Activated T-helper 17 cell treated with anti-CD3 and anti-CD28 coated beads, Interleukin-2, amount 50 U/mL, for 72 hours (primary cell): ENCODE data around the gene MS4A8. TPM values are rescaled to one million over a fixed set of nuclear protein-coding genes. Genes with fewer than 3 reads are reported as not detected.
"Not testable (repeated sequence)": the region's sequence is repeated elsewhere in the genome, so short reads cannot be mapped to it uniquely, and the experiment has no call there.

Source experiments
- ATAC-seq: fragments of 150-1000 bp; cut with Tn5 transposase; replicated peaks from 2 replicates; pipeline ENCODE4 v1.10.0; 2021; ENCODE audit warnings: mild to moderate bottlenecking, moderate library complexity
- H3K27ac Mint-ChIP-seq: one replicate; pipeline ENCODE4 v1.8.0; 2022; ENCODE audit warnings: mixed read lengths
- H3K27me3 Mint-ChIP-seq: one replicate; pipeline ENCODE4 v1.8.0; 2022; ENCODE audit warnings: mixed read lengths
- H3K36me3 Mint-ChIP-seq: one replicate; pipeline ENCODE4 v1.8.0; 2022; ENCODE audit warnings: low read depth, mild to moderate bottlenecking, mixed read lengths
- H3K4me1 Mint-ChIP-seq: one replicate; pipeline ENCODE4 v1.8.0; 2022; ENCODE audit warnings: mixed read lengths
- H3K4me3 Mint-ChIP-seq: one replicate; pipeline ENCODE4 v1.8.0; 2022; ENCODE audit warnings: mild to moderate bottlenecking, mixed read lengths
- H3K9me3 Mint-ChIP-seq: one replicate; pipeline ENCODE4 v1.8.0; 2022; ENCODE audit warnings: mixed read lengths
- total RNA-seq, 2 donors: library from RNA; stranded (reverse); gene quantifications; one replicate each; pipeline ENCODE4 v1.2.3, GENCODE V29; 2022

Gene MS4A8, protein sequence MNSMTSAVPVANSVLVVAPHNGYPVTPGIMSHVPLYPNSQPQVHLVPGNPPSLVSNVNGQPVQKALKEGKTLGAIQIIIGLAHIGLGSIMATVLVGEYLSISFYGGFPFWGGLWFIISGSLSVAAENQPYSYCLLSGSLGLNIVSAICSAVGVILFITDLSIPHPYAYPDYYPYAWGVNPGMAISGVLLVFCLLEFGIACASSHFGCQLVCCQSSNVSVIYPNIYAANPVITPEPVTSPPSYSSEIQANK
- total RNA-seq: not detected

DNA sequence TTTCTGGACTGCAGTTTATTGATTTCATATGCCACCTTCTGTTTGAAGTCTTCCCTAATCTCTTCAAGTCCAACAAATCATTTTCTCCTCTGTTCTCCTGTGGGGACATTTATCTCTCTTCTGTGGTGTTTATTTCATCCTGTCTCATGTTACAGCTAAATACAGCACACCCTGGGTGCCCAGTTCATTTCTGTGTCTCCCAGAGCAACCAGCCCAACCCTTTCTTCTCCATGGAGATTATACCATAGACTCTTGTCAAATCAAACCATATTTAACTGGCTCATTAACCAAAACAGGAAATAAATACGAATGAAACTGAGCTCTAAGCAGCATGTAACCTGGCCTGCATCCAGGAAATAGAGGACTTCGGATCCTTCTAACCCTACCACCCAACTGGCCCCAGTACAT, at the start of gene MS4A8:
Gene MS4A8 (plus strand): TSS at position 329 of the 408 bp plus-strand sequence. CDS start 1,249 bp downstream, outside the sequence.
- H3K4me3 Mint-ChIP-seq: no peak within 1 kb of the TSS
- ATAC-seq: no peak
- no peak within 1 kb of the TSS for H3K27ac Mint-ChIP-seq
- H3K27me3 Mint-ChIP-seq: peaks cover 9% of the 10 kb centered on the region
- no peaks in the 10 kb centered on the region for H3K36me3 Mint-ChIP-seq
- H3K4me1 Mint-ChIP-seq: no peaks in the 10 kb centered on the region
- H3K9me3 Mint-ChIP-seq: no peaks in the 10 kb centered on the region

DNA sequence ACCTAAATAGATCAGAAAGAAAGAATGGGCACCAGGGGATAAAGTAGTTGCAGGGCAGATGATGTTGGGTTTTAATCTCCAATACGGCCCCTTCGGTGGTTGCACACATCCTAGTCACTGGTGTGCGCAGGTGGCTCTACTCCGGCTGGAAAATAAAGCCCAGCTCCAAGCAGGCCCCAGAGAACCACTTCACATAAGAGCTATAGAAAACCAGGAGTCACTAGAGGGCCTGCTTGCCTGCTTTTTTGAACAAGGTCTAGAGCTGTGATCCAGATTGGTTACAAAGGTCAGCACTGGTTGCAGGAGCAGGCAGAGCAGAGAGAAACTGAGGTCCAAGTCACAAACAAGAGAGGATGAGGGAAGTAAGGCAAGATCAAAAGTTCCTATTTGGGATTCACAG, 41.5 kb upstream of the MS4A8 start:
- Mint-ChIP-seq H3K4me3 (no peak overlapping the region), H3K27me3 (peaks cover 28% of the 10 kb centered on the region)
- ATAC-seq: no peak

DNA sequence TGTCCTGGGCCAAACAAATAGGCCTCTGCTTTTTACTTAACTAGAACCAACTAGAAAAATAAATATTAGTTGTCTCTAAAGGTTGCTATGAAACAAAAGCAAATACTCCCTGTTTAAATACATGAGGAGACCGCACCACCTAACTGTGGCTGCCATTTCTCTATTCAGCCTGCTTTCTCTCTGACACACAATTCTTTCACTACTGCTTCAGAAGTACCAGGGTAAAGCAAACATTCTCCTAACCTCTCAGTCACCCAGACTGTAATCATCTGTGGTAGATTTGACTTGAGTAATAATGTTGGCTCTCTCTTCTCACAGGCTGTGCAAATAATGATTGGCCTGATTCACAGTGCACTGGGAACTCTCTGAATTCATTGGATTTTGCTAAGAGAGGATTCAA, 41.0 kb upstream of the MS4A8 start:
- Mint-ChIP-seq H3K4me1 (no peaks in the 10 kb centered on the region), H3K9me3 (no peaks in the 10 kb centered on the region), H3K36me3 (no peaks in the 10 kb centered on the region), H3K27me3 (peaks cover 30% of the 10 kb centered on the region), H3K4me3 (no peak overlapping the region), H3K27ac (no peak overlapping the region)
- ATAC-seq: no peak

More for the DNA sequence above, 41.5 kb upstream of the MS4A8 start:
- Mint-ChIP-seq H3K27ac (no peak overlapping the region), H3K36me3 (no peaks in the 10 kb centered on the region), H3K4me1 (no peaks in the 10 kb centered on the region), H3K9me3 (no peaks in the 10 kb centered on the region)

DNA sequence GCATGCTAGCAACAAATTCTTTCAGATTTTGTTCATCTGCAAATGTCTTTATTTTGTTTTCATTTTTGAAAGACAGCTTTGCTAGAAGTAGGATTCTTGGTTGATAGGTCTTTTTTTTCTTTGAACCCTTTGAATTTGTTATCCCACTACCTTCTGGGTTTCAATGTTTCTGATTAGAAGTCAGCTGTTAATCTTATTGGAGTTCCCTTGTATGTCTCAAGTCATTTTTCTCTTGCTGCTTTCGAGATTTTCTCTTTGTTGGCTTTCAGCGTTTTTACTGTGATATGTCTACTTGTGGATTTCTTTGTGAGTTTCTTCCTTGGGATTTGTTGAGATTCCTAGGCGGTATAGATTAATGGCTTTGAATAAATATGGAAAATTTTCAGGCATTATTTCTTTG, 27.2 kb upstream of the MS4A8 start:
- Mint-ChIP-seq H3K4me1 (no peaks in the 10 kb centered on the region), H3K9me3 (peaks cover 14% of the 10 kb centered on the region), H3K36me3 (no peaks in the 10 kb centered on the region), H3K27ac (no peak overlapping the region), H3K27me3 (peaks cover 20% of the 10 kb centered on the region), H3K4me3 (no peak overlapping the region)
- no peak for ATAC-seq

DNA sequence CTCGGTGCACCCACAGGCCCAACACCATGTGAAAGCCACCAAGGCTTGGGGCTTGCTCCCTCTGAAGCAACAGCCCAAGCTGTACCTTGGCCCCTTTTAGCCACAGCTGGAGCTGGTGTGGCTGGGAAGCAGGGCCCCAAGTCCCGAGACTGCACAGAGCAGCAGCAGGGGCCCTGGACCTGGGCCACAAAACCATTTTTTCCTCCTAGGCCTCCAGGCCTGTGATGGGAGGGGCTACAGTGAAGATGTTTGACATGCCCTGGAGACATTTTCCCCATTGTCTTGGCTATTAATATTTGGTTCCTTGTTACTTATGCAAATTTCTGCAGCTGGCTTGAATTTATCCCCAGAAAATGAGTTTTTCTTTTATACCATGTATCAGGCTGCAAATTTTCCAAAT, 21.2 kb upstream of the MS4A8 start:
- H3K4me3 Mint-ChIP-seq, H3K27ac Mint-ChIP-seq, H3K4me1 Mint-ChIP-seq, H3K36me3 Mint-ChIP-seq, ATAC-seq: not testable (repeated sequence)
- H3K9me3 Mint-ChIP-seq: peaks cover 19% of the 10 kb centered on the region
- peaks cover 22% of the 10 kb centered on the region for H3K27me3 Mint-ChIP-seq

DNA sequence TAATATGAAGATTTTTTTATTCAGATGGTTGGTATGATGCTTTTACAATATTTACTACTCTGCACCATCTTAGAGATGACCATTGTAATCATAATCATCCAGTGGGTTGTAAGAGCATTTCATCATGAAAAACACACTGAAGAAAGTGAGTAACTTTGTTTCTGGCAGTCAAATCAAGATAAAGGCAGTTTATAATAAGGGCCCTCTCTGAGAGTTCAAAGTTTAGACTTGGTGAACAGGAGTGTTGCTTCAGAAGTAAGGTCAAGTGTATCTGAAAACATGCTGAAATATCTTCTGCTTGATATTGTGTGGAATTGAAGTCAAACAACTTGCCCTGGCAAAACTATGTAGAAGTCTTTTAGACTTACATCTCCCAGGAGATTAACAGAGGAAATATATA, 19.5 kb upstream of the MS4A8 start:
- no peak overlapping the region for H3K4me3 Mint-ChIP-seq
- no peaks in the 10 kb centered on the region for H3K36me3 Mint-ChIP-seq
- peaks cover 18% of the 10 kb centered on the region for H3K27me3 Mint-ChIP-seq
- H3K27ac Mint-ChIP-seq: no peak overlapping the region
- peaks cover 15% of the 10 kb centered on the region for H3K9me3 Mint-ChIP-seq
- H3K4me1 Mint-ChIP-seq: no peaks in the 10 kb centered on the region
- no peak for ATAC-seq

DNA sequence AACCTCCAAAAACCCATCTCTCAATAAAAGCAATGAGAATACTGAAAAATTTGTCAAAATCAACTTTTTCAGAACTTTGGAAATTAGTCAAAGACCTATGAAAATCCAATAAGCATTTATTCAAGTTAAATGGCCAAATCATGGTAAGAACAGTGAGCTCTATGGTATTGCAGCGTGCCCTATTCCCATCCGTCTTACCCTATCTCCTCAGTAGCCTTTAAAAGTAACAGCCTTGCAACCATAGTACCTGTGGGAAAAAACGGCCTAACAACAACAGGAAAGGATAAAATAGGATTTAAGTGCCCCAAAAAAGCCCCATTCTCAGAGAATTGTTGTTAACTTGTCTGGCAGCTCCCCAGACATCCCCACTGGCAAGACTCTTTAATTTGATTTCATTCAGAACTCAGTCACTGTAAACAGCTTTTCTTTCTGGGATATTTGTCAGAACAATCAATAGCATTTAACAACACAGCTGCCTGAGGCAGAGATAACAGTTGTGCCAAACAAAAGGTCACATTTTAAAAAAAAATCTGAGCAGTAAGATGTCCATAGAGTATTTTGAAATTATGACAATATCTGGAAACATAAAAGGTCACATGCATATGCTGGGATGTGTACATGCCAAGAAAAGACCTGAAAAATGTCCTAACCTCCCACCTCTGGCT, 18.8 kb upstream of the MS4A8 start:
- Mint-ChIP-seq H3K9me3 (peaks cover 15% of the 10 kb centered on the region), H3K4me3 (no peak overlapping the region), H3K27me3 (peaks cover 18% of the 10 kb centered on the region), H3K27ac (no peak overlapping the region), H3K36me3 (no peaks in the 10 kb centered on the region), H3K4me1 (no peaks in the 10 kb centered on the region)
- ATAC-seq: no peak

DNA sequence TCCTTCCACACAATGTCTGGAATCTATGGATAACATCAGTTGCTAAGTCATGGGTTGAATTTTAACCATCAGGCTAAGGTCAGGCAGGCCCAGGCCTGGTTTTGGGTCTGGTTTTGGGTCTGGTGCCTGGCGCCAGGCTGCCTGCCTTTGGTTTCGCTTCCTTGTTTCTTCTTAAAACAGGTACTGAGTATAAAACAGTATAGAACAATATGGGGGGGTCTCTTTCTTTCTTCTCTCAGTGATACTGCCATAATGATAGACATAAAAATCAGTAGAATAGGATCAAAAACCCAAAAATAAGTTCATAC, 14.9 kb upstream of the MS4A8 start:
- H3K27ac Mint-ChIP-seq, H3K27me3 Mint-ChIP-seq, ATAC-seq, H3K36me3 Mint-ChIP-seq, H3K9me3 Mint-ChIP-seq, H3K4me1 Mint-ChIP-seq, H3K4me3 Mint-ChIP-seq: not testable (repeated sequence)

DNA sequence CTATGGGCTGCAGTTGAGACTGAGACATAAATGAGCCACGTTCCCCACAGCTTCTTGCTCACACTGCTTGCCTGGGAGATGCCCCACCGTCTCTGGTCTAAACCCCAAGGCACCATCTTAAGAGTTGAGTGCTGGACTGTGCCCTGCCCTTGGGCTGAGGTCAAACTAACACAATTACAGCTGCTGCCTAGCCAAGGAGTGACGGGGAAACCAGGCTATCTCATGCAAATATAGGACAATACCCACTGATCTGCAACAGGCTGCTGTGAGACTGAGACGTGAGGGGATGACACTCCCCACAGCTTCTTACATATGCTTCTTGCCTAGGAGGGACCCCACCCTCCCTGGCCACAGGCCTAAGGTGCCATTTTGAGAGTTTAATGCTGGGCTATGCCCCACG, 7.8 kb upstream of the MS4A8 start:
- Mint-ChIP-seq H3K9me3 (no peaks in the 10 kb centered on the region), H3K4me3 (no peak overlapping the region), H3K27ac (no peak overlapping the region), H3K4me1 (no peaks in the 10 kb centered on the region), H3K27me3 (peaks cover 18% of the 10 kb centered on the region), H3K36me3 (no peaks in the 10 kb centered on the region)
- ATAC-seq: no peak

DNA sequence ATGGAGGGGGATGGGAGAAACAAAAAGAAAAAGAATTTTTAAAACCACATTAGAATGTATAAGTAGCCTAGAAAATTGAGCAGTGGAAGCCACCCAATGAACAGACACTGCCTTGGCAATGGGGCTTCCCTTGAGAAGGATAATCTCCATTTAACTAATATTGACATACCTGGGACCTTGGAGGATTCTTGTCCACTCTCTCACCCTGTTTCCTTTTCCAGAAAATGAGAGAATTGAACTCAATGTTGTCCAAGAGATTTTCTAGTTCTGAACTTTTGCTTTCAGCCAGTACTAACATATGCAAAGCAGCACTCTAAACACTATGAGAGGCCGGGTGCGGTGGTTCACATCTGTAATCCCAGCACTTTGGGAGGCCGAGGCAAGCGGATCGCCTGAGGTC, 524 bp downstream of the MS4A8 start:
- H3K36me3 Mint-ChIP-seq: no peaks in the 10 kb centered on the region
- no peaks in the 10 kb centered on the region for H3K4me1 Mint-ChIP-seq
- H3K4me3 Mint-ChIP-seq: no peak overlapping the region
- no peak overlapping the region for H3K27ac Mint-ChIP-seq
- ATAC-seq: no peak
- H3K9me3 Mint-ChIP-seq: no peaks in the 10 kb centered on the region
- H3K27me3 Mint-ChIP-seq: peaks cover 13% of the 10 kb centered on the region

DNA sequence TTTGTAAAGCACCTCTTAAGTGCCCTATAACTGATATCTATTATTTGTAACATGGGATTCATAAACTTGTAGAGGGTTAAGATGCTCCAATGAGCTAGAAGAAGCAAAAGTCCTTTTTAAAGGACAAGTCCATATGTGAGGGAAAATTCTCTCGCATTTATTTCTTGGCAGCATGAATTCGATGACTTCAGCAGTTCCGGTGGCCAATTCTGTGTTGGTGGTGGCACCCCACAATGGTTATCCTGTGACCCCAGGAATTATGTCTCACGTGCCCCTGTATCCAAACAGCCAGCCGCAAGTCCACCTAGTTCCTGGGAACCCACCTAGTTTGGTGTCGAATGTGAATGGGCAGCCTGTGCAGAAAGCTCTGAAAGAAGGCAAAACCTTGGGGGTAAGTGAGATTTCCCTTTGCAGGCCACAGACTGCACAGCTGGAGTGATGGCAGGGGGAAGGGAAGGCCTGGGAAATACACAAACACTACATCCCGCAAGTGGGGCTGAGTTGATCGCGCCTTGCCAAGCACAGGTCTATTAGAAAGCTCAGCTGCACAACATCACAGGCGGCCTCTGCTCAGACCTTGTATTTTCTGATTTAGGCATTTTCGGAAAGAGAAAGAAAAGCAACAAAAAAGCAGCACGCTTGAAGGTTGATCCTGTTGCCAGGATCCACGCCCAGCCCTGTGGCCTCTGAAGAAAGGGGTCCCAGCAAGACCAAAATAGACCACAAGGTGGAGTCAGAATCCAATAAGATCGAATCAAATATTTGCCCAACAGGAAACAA, 1.5 kb downstream of the MS4A8 start:
- Mint-ChIP-seq H3K36me3 (no peaks in the 10 kb centered on the region), H3K4me3 (no peak overlapping the region), H3K4me1 (no peaks in the 10 kb centered on the region), H3K9me3 (no peaks in the 10 kb centered on the region), H3K27me3 (peaks cover 15% of the 10 kb centered on the region), H3K27ac (no peak overlapping the region)
- ATAC-seq: no peak

DNA sequence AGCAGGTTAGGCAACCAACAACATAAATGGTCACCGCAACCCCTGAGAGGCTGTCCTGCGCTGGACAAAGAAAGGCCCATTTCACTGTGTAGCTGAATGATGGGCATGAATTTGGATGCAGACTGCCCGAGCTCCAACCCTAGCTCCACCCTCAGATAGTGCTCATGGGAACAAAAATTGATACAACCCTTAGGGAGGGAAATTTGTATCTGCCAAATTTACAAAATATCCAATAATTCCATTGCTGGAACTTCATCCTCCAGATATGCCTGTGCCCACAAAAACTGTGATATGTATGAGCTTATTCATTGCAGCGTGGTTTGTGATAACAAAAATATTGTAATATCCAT, 2.0 kb downstream of the MS4A8 start:
- H3K36me3 Mint-ChIP-seq: no peaks in the 10 kb centered on the region
- no peak overlapping the region for H3K27ac Mint-ChIP-seq
- no peak overlapping the region for H3K4me3 Mint-ChIP-seq
- ATAC-seq: no peak
- H3K4me1 Mint-ChIP-seq: no peaks in the 10 kb centered on the region
- H3K9me3 Mint-ChIP-seq: no peaks in the 10 kb centered on the region
- H3K27me3 Mint-ChIP-seq: peaks cover 14% of the 10 kb centered on the region

DNA sequence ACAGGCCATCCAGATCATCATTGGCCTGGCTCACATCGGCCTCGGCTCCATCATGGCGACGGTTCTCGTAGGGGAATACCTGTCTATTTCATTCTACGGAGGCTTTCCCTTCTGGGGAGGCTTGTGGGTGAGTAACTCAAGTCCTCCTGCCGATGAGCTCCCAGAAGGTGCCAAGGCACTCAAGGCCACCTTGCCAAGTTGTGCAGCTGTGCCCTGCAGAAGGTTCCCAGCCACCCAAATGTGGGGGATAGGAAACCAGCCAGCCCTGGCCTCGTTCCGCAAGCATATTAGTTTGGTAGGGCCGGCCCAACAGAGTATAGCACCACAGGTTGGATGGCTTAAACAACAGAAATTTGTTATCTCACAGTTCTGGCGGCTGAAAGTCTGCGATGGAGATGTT, 4.0 kb downstream of the MS4A8 start:
- no peak for ATAC-seq
- Mint-ChIP-seq H3K27me3 (peaks cover 9% of the 10 kb centered on the region), H3K4me1 (no peaks in the 10 kb centered on the region), H3K36me3 (no peaks in the 10 kb centered on the region), H3K9me3 (no peaks in the 10 kb centered on the region), H3K27ac (no peak overlapping the region), H3K4me3 (no peak overlapping the region)

DNA sequence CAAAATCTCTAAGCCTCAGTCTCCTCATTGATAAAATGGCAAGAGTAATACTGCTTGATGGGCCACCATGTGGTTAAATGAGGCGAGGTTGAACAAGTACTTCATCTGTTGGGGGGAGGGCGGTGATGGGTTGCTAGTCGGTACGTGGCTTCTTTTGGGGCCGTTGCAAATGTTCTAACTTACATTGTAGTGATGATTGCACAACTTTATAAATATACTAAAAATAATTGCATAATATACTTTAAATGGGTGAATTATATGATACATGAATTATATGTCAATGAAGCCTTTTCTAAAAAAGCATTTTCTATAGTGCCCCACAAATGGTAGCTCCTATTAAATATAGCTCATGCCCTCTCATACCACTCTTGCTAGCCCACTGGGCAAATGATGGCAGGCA, 6.5 kb downstream of the MS4A8 start:
- Mint-ChIP-seq H3K27me3 (peaks cover 9% of the 10 kb centered on the region), H3K9me3 (no peaks in the 10 kb centered on the region), H3K36me3 (no peaks in the 10 kb centered on the region), H3K4me3 (no peak overlapping the region), H3K4me1 (no peaks in the 10 kb centered on the region), H3K27ac (no peak overlapping the region)
- no peak for ATAC-seq

DNA sequence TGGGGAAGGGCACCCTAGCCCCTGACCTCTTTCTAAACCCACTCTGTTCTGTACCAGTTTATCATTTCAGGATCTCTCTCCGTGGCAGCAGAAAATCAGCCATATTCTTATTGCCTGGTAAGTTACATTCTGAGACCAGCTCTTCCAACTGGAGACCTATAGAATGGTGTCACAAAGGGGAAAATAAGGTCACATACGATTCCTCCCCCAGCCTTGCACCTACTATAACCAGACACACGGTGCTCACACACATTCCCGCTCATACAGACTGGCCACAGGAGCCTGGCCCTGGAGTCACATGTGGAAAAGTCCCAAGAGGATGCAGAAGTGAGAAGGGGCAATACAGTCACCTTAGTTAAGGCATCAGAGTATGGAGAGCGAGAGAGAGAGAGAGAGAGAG, 7.5 kb downstream of the MS4A8 start:
- Mint-ChIP-seq H3K36me3 (no peaks in the 10 kb centered on the region), H3K9me3 (no peaks in the 10 kb centered on the region), H3K4me3 (no peak overlapping the region), H3K27ac (no peak overlapping the region), H3K27me3 (peaks cover 9% of the 10 kb centered on the region), H3K4me1 (no peaks in the 10 kb centered on the region)
- ATAC-seq: no peak
